HG02763 (cell line): Measurements from ENCODE around the gene CCL22.
"Not testable (repeated sequence)": the region's sequence is repeated elsewhere in the genome, so short reads cannot be mapped to it uniquely, and the experiment has no call there.

ENCODE experiments used
- ATAC-seq: cut with Tn5 transposase; IDR thresholded peaks from one replicate; pipeline ENCODE4 v1.9.1; 2021; ENCODE audit warnings: mild to moderate bottlenecking, moderate library complexity; ENCODE audit not compliant: unreplicated experiment

CCL22 gene

DNA sequence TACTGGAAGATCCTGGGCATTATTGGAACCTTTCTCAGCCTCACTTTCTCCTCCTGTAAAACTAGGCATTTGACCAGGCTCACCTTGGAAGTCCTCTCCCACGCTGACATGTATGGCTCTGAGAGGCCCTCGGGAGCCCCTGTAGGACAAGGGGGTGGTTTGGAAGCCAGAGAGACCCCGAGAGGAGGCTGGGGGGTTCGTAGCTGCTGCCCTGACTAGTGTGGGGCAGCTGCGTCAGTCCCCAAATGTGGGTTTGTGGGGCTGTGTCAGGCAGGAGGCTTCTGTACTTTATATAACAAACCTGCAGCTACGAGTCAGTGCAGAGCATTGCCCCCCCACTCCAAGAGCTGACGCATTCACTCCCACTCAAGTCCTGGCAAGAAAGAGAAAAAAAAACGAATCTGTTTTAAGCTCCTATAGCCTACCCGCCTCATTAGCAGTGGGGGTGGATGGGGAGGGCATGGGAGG lies 15.5 kb downstream of the CCL22 start:
- no peak for ATAC-seq

DNA sequence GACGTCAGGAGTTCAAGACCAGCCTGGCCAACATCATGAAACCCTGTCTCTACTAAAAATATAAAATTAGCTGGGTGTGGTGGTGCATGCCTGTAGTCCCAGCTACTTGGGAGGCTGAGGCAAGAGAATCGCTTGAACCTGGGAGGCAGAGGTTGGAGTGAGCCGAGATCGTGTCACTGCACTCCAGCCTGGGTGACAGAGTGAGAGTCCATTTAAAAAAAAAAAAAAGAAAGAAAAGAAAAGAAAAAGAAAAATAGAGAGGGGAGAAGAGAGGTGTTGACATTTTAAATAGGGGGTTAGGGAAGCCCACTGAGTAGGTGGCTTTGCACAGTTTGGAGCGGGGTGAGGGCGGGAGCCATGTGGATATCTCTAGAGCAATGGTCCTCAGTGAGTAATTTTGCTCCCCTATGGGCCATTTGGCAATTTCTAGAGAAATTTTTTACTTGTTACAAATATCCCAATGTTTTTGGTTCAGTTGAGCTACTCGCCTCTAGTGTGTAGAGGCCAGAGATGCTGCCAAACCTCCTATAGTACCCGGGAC lies 16.4 kb downstream of the CCL22 start:
- not testable (repeated sequence) for ATAC-seq

DNA sequence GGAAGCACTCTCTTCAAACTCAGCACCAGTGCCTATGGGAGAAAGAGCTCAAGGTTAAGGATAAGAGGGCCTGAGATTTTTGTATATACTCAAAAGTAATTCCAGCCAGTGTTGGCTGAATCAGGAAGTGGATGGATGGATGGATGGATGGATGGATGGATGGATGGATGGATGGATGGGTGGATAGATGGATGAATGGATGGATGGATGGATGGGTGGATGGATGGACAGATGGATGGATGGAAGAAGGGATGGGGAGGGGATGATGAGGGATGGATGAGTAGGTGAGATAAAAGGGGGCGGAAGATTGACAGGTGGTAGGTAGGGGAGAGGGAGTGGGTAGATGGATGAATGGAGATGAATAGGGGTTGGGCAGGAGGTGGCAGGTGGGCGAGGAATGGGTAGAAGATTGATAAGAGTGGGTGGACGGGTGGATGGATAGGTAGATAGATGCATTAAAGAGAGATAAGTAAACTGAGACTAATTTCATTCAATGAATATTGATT lies 17.8 kb downstream of the CCL22 start:
- no peak for ATAC-seq

DNA sequence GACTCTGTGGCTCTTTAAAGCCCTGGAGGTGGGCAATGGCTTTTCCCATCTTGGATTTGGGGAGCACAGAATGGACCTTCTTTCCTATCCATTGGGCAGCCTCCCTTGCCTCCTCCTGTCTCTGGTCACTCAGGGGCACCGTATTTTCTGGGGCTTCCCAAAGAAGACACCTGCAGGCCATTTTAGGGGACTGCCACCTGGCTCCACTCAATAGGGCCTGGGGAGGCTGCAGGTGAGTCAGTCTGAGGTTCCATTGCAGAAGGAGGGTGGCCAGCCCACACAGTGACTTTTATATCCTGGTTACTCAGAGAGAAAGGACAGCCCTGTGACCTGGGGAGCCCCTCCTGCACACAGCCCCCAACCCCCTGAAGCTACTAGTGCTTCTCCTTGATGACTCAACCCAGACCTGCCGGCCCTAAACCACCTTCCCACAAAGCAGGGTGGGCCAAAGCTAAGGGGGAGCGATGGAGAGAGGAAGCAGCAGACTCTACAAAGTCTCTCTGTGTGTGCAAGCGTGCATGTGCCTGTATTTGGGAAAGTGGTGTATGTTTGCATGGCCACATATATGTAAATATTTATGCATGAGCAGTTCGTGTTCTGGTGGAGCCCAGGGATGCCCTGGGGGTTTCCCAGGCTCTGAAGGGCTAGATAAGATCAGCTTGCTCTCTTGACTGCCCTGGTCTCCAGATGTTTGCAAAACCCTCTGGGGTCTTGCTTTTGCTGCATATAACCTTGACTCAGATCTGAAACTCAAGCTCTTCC lies 18.7 kb downstream of the CCL22 start:
- peak; percentile 55 for ATAC-seq

DNA sequence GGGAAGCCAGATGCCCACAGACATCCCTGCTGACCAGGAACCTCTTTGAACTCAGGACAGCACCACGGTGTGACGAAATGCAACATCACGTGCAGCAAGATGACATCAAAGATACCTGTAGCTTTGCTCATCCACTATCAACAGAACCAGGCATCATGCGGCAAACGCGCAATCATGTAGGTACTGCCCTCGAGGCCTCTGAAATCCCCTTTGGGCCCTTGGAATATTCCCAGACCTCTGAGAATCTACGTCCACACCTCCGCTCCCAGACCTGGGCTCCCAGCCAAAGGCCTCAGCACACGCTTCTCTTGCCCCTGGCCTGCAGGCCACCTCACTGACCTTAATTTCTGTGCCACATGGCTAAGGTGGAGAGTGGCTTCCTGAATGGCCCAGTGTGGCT lies 21.0 kb downstream of the CCL22 start:
- ATAC-seq: no peak

DNA sequence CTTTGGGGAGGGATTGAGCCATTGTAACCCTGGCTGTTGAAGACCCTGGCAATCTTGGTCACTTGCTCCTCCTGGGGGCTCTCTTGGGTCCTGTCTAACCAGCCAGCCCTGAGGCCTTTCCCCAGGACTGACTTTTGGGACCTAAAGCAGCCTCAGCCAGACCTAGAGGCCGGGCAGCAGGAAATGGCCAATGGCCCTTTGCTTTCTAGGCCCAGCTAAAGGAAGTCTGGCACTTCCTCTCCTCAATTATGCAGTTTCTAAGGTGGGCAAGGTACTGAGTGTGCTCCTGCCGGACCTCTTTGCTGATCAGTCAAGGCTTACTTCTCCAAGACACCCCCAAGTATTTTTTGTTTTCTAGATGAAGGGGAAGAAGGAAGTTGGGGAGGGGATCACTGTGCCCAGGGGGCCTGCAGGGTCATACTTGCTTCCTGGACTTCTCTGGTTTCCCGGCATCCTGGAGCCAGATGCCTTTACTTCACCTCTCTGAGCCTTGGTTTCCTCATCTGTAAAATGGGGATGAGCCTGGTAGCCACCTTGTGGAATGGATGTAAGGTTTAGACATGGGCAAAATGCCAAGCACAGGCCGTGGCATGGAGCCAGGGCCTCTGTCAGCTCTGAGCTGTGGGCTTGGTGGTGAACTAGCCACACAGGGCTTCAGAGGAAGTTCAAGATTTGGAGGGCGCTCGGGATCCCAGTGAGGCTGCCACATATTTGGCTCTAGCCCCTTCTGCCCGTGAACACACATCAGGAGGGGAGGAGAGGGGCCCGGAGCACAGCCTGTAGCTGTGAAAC lies 22.3 kb downstream of the CCL22 start:
- no peak for ATAC-seq

DNA sequence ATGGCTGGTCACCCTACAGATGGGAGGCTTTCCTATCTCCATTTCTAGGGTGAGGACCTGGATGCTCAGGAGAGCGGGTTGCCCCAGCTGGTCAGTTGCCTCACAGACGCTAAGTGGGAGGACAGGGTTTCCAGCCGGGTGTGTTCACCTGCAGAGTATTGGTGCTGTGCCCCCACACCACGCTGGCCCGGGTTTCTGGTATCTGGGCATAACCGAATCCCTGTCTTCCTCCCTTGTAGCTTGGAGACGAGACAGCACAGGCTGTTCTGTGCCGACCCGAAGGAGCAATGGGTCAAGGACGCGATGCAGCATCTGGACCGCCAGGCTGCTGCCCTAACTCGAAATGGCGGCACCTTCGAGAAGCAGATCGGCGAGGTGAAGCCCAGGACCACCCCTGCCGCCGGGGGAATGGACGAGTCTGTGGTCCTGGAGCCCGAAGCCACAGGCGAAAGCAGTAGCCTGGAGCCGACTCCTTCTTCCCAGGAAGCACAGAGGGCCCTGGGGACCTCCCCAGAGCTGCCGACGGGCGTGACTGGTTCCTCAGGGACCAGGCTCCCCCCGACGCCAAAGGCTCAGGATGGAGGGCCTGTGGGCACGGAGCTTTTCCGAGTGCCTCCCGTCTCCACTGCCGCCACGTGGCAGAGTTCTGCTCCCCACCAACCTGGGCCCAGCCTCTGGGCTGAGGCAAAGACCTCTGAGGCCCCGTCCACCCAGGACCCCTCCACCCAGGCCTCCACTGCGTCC lies 23.4 kb downstream of the CCL22 start:
- ATAC-seq: no peak

DNA sequence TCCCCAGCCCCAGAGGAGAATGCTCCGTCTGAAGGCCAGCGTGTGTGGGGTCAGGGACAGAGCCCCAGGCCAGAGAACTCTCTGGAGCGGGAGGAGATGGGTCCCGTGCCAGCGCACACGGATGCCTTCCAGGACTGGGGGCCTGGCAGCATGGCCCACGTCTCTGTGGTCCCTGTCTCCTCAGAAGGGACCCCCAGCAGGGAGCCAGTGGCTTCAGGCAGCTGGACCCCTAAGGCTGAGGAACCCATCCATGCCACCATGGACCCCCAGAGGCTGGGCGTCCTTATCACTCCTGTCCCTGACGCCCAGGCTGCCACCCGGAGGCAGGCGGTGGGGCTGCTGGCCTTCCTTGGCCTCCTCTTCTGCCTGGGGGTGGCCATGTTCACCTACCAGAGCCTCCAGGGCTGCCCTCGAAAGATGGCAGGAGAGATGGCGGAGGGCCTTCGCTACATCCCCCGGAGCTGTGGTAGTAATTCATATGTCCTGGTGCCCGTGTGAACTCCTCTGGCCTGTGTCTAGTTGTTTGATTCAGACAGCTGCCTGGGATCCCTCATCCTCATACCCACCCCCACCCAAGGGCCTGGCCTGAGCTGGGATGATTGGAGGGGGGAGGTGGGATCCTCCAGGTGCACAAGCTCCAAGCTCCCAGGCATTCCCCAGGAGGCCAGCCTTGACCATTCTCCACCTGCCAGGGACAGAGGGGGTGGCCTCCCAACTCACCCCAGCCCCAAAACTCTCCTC lies 24.1 kb downstream of the CCL22 start:
- no peak for ATAC-seq

DNA sequence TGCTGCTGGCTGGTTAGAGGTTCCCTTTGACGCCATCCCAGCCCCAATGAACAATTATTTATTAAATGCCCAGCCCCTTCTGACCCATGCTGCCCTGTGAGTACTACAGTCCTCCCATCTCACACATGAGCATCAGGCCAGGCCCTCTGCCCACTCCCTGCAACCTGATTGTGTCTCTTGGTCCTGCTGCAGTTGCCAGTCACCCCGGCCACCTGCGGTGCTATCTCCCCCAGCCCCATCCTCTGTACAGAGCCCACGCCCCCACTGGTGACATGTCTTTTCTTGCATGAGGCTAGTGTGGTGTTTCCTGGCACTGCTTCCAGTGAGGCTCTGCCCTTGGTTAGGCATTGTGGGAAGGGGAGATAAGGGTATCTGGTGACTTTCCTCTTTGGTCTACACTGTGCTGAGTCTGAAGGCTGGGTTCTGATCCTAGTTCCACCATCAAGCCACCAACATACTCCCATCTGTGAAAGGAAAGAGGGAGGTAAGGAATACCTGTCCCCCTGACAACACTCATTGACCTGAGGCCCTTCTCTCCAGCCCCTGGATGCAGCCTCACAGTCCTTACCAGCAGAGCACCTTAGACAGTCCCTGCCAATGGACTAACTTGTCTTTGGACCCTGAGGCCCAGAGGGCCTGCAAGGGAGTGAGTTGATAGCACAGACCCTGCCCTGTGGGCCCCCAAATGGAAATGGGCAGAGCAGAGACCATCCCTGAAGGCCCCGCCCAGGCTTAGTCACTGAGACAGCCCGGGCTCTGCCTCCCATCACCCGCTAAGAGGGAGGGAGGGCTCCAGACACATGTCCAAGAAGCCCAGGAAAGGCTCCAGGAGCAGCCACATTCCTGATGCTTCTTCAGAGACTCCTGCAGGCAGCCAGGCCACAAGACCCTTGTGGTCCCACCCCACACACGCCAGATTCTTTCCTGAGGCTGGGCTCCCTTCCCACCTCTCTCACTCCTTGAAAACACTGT lies 25.0 kb downstream of the CCL22 start:
- no peak for ATAC-seq

DNA sequence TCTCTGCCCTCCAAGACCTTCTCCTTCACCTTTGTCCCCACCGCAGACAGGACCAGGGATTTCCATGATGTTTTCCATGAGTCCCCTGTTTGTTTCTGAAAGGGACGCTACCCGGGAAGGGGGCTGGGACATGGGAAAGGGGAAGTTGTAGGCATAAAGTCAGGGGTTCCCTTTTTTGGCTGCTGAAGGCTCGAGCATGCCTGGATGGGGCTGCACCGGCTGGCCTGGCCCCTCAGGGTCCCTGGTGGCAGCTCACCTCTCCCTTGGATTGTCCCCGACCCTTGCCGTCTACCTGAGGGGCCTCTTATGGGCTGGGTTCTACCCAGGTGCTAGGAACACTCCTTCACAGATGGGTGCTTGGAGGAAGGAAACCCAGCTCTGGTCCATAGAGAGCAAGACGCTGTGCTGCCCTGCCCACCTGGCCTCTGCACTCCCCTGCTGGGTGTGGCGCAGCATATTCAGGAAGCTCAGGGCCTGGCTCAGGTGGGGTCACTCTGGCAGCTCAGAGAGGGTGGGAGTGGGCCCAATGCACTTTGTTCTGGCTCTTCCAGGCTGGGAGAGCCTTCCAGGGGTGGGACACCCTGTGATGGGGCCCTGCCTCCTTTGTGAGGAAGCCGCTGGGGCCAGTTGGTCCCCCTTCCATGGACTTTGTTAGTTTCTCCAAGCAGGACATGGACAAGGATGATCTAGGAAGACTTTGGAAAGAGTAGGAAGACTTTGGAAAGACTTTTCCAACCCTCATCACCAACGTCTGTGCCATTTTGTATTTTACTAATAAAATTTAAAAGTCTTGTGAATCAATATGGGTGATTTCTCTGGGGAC lies 25.9 kb downstream of the CCL22 start:
- ATAC-seq: no peak

DNA sequence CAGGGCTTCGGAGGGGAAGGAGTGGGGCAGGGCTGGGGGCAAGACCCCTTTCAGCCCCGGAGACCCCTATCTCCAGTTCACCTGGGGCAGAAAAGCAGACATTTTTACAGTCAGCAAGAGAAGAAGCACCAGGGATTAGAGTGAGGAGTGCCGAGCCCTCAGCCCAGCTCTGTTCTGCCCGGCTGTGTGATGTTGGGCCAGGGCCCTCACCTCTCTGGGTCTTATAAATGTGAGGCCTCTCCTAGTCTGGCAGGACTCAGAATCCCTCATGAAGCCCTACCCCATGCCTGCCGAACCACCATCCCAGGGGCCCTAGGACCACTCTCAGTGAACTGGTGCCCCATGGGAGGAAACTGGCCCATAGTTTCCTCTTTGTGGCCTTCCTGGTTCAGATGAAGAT lies 26.5 kb downstream of the CCL22 start:
- no peak for ATAC-seq

DNA sequence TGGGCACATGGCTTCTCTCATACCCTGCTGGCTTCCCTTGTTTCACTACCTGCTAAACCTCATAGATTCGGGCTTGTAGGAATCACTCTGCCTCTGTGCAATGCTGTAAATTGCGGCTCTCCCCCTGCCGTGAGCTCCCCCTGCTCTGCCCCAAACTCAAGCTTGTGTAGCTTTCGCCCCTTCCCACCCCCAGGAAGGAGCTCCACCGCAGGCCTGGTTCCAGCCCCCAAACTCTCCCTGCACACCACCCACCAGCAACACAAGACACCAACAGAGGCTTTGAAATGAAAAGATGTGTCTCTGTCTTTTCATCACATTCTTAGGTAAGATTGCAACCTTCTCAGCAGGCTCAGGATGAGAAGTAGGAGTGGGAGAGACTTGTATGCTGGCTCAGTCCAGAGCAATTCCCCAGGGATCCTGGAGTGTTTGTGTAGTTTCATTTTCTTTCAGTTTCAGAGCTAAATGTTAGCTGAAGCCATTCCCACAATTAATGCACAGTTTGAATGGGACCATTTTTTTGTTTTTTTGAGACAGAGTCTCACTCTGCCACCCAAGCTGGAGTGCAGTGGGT lies 27.9 kb downstream of the CCL22 start:
- no peak for ATAC-seq

DNA sequence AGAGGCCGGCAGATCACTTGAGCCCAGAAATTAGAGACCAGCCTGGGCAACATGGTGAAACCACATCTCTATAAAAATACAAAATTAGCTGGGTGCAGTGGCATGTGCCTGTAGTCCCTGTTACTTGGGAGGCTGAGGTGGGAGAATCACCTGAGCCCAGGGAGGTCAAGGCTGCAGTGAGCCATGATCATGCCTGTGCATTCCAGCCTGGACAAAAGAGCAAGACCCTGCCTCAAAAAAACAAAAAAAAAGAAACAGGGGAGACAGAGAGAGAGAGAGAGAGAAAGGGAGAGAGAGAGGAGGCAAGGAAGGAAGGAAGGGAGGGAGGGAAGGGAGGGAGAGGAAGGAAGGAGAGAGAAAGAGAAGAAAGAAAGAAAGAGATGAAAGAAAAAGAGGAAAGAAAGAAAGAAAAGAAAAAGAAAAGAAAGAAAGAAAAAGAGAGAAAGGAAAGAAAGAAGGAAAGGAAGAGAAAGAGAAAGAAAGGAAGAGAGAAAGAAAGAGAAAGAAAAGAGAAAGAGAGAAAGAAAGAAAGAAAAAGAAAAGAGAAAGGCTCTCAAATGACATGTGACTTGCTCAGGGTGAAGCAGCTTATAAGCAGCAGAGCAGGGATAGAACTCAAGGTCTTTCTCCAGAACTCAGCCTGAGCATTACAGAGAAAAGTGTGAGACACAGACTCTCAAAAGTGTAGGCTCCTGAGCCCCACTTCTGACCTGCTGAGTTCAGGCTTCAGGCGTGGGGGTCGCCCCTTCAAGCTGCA lies 29.2 kb downstream of the CCL22 start:
- ATAC-seq: no peak

DNA sequence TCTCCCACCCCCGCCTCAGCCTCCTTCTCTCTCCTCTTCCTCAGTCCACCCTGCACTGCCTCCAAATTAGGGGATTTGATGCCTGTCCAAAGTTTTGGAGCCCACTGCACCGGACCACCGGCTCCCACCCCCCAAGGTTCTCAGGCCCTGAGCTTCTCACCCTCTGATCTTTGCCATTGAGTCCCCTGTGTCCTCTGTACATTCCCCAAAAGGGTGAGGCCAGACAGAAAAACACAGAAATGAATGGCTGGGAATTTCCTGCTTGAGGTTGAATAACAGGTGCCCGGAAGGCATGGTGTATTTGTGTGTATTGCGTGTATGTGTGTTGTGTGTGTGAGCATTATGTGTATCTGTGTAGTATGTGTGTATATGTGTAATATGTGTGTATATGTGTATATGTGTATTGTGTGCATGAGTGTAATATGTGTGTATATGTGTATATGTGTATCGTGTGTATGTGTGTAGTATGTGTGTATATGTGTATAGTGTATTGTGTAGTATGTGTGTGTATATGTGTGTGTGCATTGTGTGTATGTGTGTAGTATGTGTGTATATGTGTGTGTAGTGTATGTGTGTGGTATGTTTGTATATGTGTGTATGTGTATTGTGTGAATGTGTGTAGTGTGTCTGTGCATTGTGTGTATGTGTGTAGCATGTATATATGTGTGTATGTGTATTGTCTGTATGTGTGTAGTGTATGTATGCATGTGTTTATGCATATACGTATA lies 29.9 kb downstream of the CCL22 start:
- no peak for ATAC-seq

DNA sequence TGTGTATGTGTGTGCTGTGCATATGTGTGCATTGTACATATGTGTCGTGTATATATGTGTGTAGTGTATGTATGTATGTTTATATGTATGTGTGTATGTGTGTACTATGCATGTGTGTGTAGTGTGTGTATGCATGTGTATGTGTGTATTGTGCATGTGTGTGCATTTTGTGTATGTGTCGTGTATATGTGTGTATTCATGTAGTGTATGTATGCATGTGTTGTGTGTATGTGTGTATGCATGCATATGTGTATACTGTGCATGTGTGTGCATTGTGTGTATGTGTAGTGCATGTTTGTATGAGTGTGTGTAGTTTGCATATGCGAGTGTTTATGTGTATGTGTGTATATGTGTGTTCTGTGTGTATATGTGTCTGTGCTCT lies 30.5 kb downstream of the CCL22 start:
- no peak for ATAC-seq

DNA sequence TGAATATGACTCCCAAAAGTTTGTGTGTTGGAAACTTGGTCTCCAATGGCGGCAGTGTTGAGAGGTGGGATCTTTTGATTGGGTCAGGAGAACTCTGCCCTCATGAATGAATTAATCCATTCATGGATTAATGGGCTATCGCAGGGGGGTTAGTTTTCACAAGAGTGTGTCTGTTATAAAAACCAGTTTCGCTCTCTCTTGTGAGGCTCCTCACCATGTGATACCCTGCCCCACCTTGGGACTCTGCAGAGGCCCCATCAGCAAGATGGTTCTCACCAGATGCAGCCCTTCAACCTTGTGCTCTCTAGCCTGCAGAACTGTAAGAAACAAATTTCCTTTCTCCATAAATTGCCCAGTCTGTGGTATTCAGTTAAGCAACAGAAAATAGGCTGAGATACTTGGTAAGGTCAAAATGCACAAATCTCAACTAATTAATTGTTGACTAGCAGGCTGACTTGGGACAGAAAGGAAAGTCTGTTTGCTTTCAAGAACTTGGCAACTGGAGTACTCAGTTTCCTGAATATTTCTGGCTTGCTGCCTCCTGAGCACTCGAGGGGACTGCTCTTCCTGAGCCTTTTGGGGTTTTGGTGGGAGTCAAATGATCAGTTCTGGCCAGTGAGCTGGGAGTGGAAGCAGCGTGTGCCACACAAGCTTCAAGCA lies 32.2 kb downstream of the CCL22 start:
- ATAC-seq: no peak
